Cardiac muscle cell (in vitro differentiated cells and primary cell): Measurements from ENCODE around the gene RSPH6A. TPM values are rescaled to one million over a fixed set of nuclear protein-coding genes. Genes with fewer than 3 reads are reported as not detected.
A peak's percentile ranks its signal among the peaks of the same experiment; 100 is the strongest.

Source experiments
- DNase-seq, 2 donors: peaks; one replicate each; pipeline versions ENCODE4 v3.0.0 to v3.0.0-alpha.2; 2010 to 2017; ENCODE audit warnings: low read depth in 1 of 2, low spot score in 1 of 2
- H3K27ac ChIP-seq: fragments of 200-600 bp; sonication (generic); 2 replicates; pipeline ENCODE4 v1.5.1; 2016
- H3K27me3 ChIP-seq: fragments of 200-600 bp; sonication (generic); 2 replicates; pipeline ENCODE4 v1.6.0; 2016; ENCODE audit warnings: control low read depth
- H3K36me3 ChIP-seq: fragments of 200-600 bp; sonication (generic); 2 replicates; pipeline ENCODE4 v1.5.1; 2016; ENCODE audit warnings: control low read depth
- H3K4me1 ChIP-seq: fragments of 200-600 bp; sonication (generic); 2 replicates; pipeline ENCODE4 v1.8.1; 2017; ENCODE audit warnings: low read depth, mild to moderate bottlenecking, mixed run types
- H3K4me3 ChIP-seq: fragments of 200-600 bp; sonication (generic); 2 replicates; pipeline ENCODE4 v1.5.1; 2016; ENCODE audit warnings: mild to moderate bottlenecking
- H3K9me3 ChIP-seq: fragments of 200-600 bp; sonication (generic); 2 replicates; pipeline ENCODE4 v1.5.1; 2017; ENCODE audit warnings: low read depth, mild to moderate bottlenecking, control low read depth
- polyA plus RNA-seq: library from polyadenylated mRNA; unstranded; fragments of >200 nt; fragmentation: Nextera tagmentation; extraction: Ambion mirVana; gene quantifications from 2 replicates; pipeline ENCODE4 v1.2.1, GENCODE V29; 2016
- total RNA-seq: library from RNA; depleted of rRNA; stranded (reverse); fragments of >200 nt; gene quantifications from 2 replicates; pipeline ENCODE4 v1.2.3, GENCODE V29; 2016
- TF ChIP-seq, protein P1 (sequence below): IDR thresholded peaks from 2 replicates; pipeline ENCODE4 v1.5.1; 2012; ENCODE audit warnings: low read depth, mild to moderate bottlenecking, low read length

The RSPH6A gene
- total and polyA plus RNA-seq, 2 experiments from 2014 or later, result 0.27 to 0.45 TPM

DNA sequence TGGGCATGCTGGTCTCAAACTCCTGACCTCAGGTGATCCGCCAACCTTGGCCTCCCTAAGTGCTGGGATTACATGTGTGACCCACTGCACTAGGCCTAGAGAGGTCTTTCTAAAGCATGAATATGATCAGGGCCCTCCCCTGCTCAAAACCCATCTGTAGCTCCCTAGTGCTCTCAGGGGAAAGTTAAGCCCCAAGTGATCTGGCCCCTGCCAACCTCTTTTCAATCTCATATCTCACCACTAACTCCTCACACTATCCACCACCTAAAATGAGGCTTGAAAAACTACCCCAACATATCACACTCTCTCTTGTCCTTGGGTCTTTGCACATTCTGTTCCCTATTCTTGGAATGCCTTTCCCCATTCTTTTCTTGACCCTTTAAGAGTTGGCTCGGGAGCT lies 20.5 kb downstream of the RSPH6A start:
- no peak overlapping the region for H3K27ac ChIP-seq
- H3K4me3 ChIP-seq, result no peak overlapping the region
- TF ChIP-seq, protein P1, sequence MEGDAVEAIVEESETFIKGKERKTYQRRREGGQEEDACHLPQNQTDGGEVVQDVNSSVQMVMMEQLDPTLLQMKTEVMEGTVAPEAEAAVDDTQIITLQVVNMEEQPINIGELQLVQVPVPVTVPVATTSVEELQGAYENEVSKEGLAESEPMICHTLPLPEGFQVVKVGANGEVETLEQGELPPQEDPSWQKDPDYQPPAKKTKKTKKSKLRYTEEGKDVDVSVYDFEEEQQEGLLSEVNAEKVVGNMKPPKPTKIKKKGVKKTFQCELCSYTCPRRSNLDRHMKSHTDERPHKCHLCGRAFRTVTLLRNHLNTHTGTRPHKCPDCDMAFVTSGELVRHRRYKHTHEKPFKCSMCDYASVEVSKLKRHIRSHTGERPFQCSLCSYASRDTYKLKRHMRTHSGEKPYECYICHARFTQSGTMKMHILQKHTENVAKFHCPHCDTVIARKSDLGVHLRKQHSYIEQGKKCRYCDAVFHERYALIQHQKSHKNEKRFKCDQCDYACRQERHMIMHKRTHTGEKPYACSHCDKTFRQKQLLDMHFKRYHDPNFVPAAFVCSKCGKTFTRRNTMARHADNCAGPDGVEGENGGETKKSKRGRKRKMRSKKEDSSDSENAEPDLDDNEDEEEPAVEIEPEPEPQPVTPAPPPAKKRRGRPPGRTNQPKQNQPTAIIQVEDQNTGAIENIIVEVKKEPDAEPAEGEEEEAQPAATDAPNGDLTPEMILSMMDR, result no peak
- H3K36me3 ChIP-seq, result peaks cover 2% of the 10 kb centered on the region
- no peaks in the 10 kb centered on the region for H3K9me3 ChIP-seq
- no peak for DNase-seq
- H3K27me3 ChIP-seq, result no peaks in the 10 kb centered on the region
- peaks cover 10% of the 10 kb centered on the region for H3K4me1 ChIP-seq

DNA sequence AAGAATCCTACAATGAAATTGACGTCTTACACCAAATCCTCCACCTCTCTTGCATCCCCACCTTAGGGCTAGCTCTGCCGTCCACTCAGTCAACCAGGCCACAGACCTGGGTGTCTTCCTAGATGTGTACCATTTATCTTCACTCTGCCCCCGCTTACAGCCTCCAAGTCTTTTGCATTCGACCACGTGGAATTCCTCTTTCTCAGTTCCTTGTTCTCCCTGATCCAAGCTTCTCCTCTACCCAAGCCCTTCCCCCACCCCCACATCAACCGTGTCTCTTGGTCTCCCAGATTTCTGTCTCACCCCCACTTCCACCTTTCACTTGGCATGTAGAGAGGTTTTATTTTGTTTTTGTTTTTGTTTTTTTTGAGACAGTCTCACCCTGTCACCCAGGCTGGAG lies 21.2 kb downstream of the RSPH6A start:
- Histone ChIP-seq H3K9me3 (no peaks in the 10 kb centered on the region), H3K4me3 (no peak overlapping the region), H3K4me1 (peaks cover 10% of the 10 kb centered on the region), H3K27ac (no peak overlapping the region), H3K27me3 (no peaks in the 10 kb centered on the region), H3K36me3 (peaks cover 10% of the 10 kb centered on the region)
- TF ChIP-seq, protein P1, result no peak
- no peak for DNase-seq

DNA sequence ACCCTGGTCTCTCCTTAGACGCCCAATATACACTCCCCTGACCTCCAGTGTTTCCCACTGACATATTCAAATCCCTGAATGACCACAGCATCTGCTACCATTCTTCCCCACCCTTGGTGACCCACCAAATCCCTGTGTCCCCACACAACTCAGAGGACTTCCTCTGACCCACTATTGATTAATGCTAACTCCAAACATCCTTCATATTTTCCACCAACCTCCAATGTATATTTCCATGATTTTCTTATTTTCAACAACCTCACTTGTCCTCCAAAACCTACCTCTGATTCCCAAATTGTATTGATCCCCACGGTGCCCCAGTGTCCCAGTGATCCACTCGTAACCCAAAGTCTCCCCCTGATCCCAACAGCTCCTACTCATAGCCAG lies 21.9 kb downstream of the RSPH6A start:
- H3K4me3 ChIP-seq, result no peak overlapping the region
- H3K27me3 ChIP-seq, result no peaks in the 10 kb centered on the region
- TF ChIP-seq, protein P1, result no peak
- H3K36me3 ChIP-seq, result peaks cover 13% of the 10 kb centered on the region
- H3K9me3 ChIP-seq, result no peaks in the 10 kb centered on the region
- peaks cover 10% of the 10 kb centered on the region for H3K4me1 ChIP-seq
- H3K27ac ChIP-seq, result no peak overlapping the region
- no peak for DNase-seq

DNA sequence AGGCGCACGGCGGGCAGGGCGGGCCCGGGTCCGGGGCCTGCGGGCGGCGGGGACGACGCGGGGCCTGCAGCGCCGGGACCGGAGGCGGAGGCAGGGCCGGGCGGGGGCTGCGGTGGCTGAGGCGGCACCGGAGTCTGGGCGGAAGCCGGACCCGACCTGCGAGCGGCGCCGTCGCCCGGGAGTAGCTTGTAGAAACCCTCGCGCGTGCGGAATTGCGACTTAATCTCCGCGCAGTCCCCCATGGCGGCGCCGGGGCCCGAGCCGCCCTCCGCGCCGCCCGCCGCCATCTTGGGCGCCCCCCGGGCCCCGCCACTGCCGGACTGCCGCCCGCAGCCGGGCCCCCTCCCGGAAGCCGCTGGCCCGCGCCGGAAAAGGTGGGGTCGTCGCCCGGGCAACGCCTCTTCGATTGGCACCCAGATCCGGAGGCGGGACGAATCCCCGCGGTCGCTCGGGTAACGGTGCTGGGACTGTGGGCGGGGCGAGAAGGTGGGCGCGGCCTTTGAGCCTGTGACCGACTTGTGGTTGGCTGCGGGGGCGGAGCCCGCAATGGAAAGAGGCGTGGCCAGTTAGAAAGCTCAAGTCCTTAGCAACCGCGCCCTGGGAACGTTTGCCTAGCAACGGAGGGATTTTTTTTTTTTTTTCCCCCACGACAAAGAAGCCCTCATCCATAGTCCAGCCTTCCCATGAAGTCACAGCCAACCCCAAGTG lies 22.5 kb downstream of the RSPH6A start, which contains the start of gene DMWD:
TSS of gene DMWD (minus strand) at position 376 of the 708 bp plus-strand sequence. CDS start at position 287, 89 bp downstream.
- Histone ChIP-seq H3K27ac (peak within 1 kb of the TSS; percentile 87), H3K9me3 (no peaks in the 10 kb centered on the region), H3K4me3 (peak within 1 kb of the TSS; percentile 98), H3K27me3 (no peaks in the 10 kb centered on the region), H3K4me1 (peaks cover 10% of the 10 kb centered on the region), H3K36me3 (peaks cover 14% of the 10 kb centered on the region)
- TF ChIP-seq, protein P1, result no peak
- DNase-seq, result peak; percentile 99 to 100

DNA sequence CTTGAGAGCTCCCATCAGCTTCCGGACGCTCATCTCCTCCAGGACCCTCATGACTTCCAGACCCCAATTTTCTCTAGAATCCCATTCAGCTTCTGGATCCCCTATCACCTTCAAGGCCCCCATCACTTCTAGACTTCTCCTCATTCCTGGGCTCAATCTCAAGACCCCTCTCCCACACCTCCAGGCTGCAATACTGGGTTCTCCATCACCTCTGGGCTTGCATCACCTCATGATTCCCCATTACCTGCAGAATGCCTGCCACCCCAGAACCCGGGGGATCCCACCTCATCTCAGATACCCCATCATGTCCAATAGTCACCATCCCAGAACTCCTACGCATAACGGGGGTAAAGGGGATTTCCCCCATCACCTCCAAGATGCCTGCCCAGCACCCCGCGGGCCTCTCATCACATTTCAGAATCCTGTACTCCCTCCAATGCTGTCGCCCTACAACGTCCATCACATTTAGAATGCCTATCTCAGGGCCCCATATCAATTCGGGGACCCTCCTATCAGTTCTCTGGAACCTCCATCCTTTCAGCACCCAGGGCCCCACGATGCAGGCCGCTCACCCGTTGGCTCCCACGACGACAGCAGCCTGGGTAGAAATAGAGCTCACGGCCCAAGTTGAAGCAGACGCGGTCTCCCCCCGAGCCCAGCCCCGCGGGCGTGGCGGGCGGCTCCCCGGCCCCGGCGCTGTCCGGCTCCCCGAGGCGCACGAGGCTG lies 23.2 kb downstream of the RSPH6A start:
- TF ChIP-seq, protein P1, result no peak
- peak overlapping the region; percentile 87 for H3K27ac ChIP-seq
- peaks cover 10% of the 10 kb centered on the region for H3K4me1 ChIP-seq

More for the DNA sequence above, 23.2 kb downstream of the RSPH6A start:
- Histone ChIP-seq H3K27me3 (no peaks in the 10 kb centered on the region), H3K4me3 (peak overlapping the region; percentile 98), H3K9me3 (no peaks in the 10 kb centered on the region), H3K36me3 (peaks cover 16% of the 10 kb centered on the region)
- DNase-seq, result no peak
